HEK293 (cell line): ENCODE data around the gene BDKRB1.

Experiments used
- GFI1B ChIP-seq: fragments of 450-650 bp; formaldehyde crosslinking; IDR thresholded peaks from 2 replicates; pipeline ENCODE4 v1.5.1; 2016; ENCODE audit warnings: missing biosample characterization, missing genetic modification characterization
- KLF1 ChIP-seq: fragments of 450-650 bp; formaldehyde crosslinking; IDR thresholded peaks from 2 replicates; pipeline ENCODE4 v1.5.1; 2016; ENCODE audit warnings: missing biosample characterization, missing genetic modification characterization
- PRDM1 ChIP-seq: fragments of 450-650 bp; formaldehyde crosslinking; IDR thresholded peaks from 2 replicates; pipeline ENCODE4; 2016; ENCODE audit warnings: missing biosample characterization, missing genetic modification characterization
- TCF7L2 ChIP-seq: IDR thresholded peaks from 2 replicates; pipeline ENCODE4 v1.6.1; 2011; ENCODE audit warnings: low read depth, mild to moderate bottlenecking, inconsistent platforms, low read length, moderate library complexity, borderline replicate concordance
- ZNF239 ChIP-seq: fragments of 450-650 bp; formaldehyde crosslinking; IDR thresholded peaks from 2 replicates; pipeline ENCODE4 v1.5.1; 2016; ENCODE audit warnings: missing biosample characterization, missing genetic modification characterization
- ZNF560 ChIP-seq: fragments of 450-650 bp; formaldehyde crosslinking; IDR thresholded peaks from 2 replicates; pipeline ENCODE4 v1.5.1; 2017; ENCODE audit warnings: missing biosample characterization, missing genetic modification characterization, borderline replicate concordance
- ZNF830 ChIP-seq: fragments of 450-650 bp; IDR thresholded peaks from 2 replicates; pipeline ENCODE4 v1.5.0; 2018; ENCODE audit warnings: missing biosample characterization, missing genetic modification characterization, low read depth, mild to moderate bottlenecking, moderate library complexity
- TF ChIP-seq, protein P1 (sequence below): fragments of 450-650 bp; formaldehyde crosslinking; IDR thresholded peaks from 2 replicates; pipeline ENCODE4 v1.5.1; 2016; ENCODE audit warnings: missing biosample characterization, missing genetic modification characterization
- TF ChIP-seq, protein P2 (sequence below): fragments of 450-650 bp; formaldehyde crosslinking; IDR thresholded peaks from 2 replicates; pipeline ENCODE4 v1.5.1; 2016; ENCODE audit warnings: missing biosample characterization, missing genetic modification characterization
- TF ChIP-seq, protein P3 (sequence below): IDR thresholded peaks from 2 replicates; pipeline ENCODE4 v1.6.1; 2011; ENCODE audit warnings: mild to moderate bottlenecking, low read depth, low read length, borderline replicate concordance
- TF ChIP-seq, protein P4 (sequence below): fragments of 450-650 bp; formaldehyde crosslinking; IDR thresholded peaks from 2 replicates; pipeline ENCODE4 v1.5.1; 2016; ENCODE audit warnings: missing biosample characterization, missing genetic modification characterization
- TF ChIP-seq, protein P5 (sequence below): fragments of 450-650 bp; formaldehyde crosslinking; IDR thresholded peaks from 2 replicates; pipeline ENCODE4 v1.5.1; 2016; ENCODE audit warnings: missing biosample characterization, missing genetic modification characterization

DNA sequence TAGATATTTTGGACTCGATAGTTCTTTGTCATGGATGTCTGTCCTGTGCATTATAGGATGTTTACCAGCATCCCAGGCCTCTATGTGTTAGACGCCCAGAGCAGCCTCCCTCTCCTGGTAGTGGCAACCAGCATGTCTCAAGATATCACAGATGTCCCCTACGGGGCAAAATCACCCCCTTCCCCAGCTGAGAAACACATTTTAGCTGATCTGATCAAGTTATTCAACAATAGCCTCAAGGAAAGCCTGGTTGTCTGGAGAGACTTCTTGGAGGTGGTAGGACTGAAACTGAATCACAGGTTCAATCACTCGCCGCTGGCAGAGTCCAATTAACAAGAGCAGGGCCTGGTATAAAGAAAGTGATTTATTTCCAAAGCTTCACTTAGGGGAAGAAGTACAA lies 17.6 kb downstream of the BDKRB1 start:
- TF ChIP-seq, protein P1, sequence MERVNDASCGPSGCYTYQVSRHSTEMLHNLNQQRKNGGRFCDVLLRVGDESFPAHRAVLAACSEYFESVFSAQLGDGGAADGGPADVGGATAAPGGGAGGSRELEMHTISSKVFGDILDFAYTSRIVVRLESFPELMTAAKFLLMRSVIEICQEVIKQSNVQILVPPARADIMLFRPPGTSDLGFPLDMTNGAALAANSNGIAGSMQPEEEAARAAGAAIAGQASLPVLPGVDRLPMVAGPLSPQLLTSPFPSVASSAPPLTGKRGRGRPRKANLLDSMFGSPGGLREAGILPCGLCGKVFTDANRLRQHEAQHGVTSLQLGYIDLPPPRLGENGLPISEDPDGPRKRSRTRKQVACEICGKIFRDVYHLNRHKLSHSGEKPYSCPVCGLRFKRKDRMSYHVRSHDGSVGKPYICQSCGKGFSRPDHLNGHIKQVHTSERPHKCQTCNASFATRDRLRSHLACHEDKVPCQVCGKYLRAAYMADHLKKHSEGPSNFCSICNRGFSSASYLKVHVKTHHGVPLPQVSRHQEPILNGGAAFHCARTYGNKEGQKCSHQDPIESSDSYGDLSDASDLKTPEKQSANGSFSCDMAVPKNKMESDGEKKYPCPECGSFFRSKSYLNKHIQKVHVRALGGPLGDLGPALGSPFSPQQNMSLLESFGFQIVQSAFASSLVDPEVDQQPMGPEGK (tag by site-specific recombination) = no peak
- TF ChIP-seq, protein P2, sequence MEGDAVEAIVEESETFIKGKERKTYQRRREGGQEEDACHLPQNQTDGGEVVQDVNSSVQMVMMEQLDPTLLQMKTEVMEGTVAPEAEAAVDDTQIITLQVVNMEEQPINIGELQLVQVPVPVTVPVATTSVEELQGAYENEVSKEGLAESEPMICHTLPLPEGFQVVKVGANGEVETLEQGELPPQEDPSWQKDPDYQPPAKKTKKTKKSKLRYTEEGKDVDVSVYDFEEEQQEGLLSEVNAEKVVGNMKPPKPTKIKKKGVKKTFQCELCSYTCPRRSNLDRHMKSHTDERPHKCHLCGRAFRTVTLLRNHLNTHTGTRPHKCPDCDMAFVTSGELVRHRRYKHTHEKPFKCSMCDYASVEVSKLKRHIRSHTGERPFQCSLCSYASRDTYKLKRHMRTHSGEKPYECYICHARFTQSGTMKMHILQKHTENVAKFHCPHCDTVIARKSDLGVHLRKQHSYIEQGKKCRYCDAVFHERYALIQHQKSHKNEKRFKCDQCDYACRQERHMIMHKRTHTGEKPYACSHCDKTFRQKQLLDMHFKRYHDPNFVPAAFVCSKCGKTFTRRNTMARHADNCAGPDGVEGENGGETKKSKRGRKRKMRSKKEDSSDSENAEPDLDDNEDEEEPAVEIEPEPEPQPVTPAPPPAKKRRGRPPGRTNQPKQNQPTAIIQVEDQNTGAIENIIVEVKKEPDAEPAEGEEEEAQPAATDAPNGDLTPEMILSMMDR (tag by site-specific recombination) = no peak
- no peak for TF ChIP-seq KLF1
- TF ChIP-seq, protein P3, sequence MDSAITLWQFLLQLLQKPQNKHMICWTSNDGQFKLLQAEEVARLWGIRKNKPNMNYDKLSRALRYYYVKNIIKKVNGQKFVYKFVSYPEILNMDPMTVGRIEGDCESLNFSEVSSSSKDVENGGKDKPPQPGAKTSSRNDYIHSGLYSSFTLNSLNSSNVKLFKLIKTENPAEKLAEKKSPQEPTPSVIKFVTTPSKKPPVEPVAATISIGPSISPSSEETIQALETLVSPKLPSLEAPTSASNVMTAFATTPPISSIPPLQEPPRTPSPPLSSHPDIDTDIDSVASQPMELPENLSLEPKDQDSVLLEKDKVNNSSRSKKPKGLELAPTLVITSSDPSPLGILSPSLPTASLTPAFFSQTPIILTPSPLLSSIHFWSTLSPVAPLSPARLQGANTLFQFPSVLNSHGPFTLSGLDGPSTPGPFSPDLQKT = no peak
- TF ChIP-seq, protein P4, sequence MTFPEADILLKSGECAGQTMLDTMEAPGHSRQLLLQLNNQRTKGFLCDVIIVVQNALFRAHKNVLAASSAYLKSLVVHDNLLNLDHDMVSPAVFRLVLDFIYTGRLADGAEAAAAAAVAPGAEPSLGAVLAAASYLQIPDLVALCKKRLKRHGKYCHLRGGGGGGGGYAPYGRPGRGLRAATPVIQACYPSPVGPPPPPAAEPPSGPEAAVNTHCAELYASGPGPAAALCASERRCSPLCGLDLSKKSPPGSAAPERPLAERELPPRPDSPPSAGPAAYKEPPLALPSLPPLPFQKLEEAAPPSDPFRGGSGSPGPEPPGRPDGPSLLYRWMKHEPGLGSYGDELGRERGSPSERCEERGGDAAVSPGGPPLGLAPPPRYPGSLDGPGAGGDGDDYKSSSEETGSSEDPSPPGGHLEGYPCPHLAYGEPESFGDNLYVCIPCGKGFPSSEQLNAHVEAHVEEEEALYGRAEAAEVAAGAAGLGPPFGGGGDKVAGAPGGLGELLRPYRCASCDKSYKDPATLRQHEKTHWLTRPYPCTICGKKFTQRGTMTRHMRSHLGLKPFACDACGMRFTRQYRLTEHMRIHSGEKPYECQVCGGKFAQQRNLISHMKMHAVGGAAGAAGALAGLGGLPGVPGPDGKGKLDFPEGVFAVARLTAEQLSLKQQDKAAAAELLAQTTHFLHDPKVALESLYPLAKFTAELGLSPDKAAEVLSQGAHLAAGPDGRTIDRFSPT (tag by site-specific recombination) = no peak
- no peak for TF ChIP-seq ZNF830 (tag by site-specific recombination)
- TF ChIP-seq ZNF560 (tag by site-specific recombination) = no peak
- no peak for TF ChIP-seq GFI1B (tag by site-specific recombination)
- TF ChIP-seq, protein P5, sequence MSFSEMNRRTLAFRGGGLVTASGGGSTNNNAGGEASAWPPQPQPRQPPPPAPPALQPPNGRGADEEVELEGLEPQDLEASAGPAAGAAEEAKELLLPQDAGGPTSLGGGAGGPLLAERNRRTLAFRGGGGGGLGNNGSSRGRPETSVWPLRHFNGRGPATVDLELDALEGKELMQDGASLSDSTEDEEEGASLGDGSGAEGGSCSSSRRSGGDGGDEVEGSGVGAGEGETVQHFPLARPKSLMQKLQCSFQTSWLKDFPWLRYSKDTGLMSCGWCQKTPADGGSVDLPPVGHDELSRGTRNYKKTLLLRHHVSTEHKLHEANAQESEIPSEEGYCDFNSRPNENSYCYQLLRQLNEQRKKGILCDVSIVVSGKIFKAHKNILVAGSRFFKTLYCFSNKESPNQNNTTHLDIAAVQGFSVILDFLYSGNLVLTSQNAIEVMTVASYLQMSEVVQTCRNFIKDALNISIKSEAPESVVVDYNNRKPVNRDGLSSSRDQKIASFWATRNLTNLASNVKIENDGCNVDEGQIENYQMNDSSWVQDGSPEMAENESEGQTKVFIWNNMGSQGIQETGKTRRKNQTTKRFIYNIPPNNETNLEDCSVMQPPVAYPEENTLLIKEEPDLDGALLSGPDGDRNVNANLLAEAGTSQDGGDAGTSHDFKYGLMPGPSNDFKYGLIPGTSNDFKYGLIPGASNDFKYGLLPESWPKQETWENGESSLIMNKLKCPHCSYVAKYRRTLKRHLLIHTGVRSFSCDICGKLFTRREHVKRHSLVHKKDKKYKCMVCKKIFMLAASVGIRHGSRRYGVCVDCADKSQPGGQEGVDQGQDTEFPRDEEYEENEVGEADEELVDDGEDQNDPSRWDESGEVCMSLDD = no peak
- TF ChIP-seq PRDM1 (tag by site-specific recombination) = no peak
- TF ChIP-seq ZNF239 (tag by site-specific recombination) = no peak
- TF ChIP-seq TCF7L2 = no peak
